ENCODE measurements around the gene RIMBP3C.

- TF ChIP-seq RAD21 (IDR thresholded peaks at IDR 0.05; ENCODE audit: low read length) (no peak), USF2 (IDR thresholded peaks at IDR 0.05; ENCODE audit: borderline replicate concordance, low read depth, low read length) (no peak), RFX5 (IDR thresholded peaks at IDR 0.05; ENCODE audit: low read length) (no peak)
- TF ChIP-seq, protein P1, sequence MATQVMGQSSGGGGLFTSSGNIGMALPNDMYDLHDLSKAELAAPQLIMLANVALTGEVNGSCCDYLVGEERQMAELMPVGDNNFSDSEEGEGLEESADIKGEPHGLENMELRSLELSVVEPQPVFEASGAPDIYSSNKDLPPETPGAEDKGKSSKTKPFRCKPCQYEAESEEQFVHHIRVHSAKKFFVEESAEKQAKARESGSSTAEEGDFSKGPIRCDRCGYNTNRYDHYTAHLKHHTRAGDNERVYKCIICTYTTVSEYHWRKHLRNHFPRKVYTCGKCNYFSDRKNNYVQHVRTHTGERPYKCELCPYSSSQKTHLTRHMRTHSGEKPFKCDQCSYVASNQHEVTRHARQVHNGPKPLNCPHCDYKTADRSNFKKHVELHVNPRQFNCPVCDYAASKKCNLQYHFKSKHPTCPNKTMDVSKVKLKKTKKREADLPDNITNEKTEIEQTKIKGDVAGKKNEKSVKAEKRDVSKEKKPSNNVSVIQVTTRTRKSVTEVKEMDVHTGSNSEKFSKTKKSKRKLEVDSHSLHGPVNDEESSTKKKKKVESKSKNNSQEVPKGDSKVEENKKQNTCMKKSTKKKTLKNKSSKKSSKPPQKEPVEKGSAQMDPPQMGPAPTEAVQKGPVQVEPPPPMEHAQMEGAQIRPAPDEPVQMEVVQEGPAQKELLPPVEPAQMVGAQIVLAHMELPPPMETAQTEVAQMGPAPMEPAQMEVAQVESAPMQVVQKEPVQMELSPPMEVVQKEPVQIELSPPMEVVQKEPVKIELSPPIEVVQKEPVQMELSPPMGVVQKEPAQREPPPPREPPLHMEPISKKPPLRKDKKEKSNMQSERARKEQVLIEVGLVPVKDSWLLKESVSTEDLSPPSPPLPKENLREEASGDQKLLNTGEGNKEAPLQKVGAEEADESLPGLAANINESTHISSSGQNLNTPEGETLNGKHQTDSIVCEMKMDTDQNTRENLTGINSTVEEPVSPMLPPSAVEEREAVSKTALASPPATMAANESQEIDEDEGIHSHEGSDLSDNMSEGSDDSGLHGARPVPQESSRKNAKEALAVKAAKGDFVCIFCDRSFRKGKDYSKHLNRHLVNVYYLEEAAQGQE (IDR thresholded peaks at IDR 0.05; ENCODE audit: low read depth, low read length), result no peak
- TF ChIP-seq, protein P2, sequence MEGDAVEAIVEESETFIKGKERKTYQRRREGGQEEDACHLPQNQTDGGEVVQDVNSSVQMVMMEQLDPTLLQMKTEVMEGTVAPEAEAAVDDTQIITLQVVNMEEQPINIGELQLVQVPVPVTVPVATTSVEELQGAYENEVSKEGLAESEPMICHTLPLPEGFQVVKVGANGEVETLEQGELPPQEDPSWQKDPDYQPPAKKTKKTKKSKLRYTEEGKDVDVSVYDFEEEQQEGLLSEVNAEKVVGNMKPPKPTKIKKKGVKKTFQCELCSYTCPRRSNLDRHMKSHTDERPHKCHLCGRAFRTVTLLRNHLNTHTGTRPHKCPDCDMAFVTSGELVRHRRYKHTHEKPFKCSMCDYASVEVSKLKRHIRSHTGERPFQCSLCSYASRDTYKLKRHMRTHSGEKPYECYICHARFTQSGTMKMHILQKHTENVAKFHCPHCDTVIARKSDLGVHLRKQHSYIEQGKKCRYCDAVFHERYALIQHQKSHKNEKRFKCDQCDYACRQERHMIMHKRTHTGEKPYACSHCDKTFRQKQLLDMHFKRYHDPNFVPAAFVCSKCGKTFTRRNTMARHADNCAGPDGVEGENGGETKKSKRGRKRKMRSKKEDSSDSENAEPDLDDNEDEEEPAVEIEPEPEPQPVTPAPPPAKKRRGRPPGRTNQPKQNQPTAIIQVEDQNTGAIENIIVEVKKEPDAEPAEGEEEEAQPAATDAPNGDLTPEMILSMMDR (IDR thresholded peaks at IDR 0.05), result no peak
Measured at GRCh38 chr22:21569459-21570170, 18.4 kb upstream of the RIMBP3C start.
